ENCODE data around the gene PCNX4. TPM values are rescaled to one million over a fixed set of nuclear protein-coding genes. Genes with fewer than 3 reads are reported as not detected.
A peak's percentile ranks its signal among the peaks of the same experiment; 100 is the strongest.
"Not testable (repeated sequence)": the region's sequence is repeated elsewhere in the genome, so short reads cannot be mapped to it uniquely, and the experiment has no call there.

PCNX4 gene
- total RNA-seq (100 to 1,000 TPM; 106 to 110 TPM), polyA plus RNA-seq (ENCODE audit: insufficient read length in 2 of 2) (10 to 100 TPM; 79.9 to 81.1 TPM)
- long read RNA-seq, donor 1, full-length matches to known transcripts = 5 of 5 reads
- long read RNA-seq, donor 1, partial matches to known transcripts = 0 of 5 reads
- long read RNA-seq, donor 1, other reads (novel, unspliced or antisense) = 0 of 5 reads
- long read RNA-seq, donor 2, full-length matches to known transcripts = 2 of 2 reads
- long read RNA-seq, donor 2, partial matches to known transcripts = 0 of 2 reads
- long read RNA-seq, donor 2, other reads (novel, unspliced or antisense) = 0 of 2 reads
- long read RNA-seq, donor 3, full-length matches to known transcripts = 4 of 10 reads
- long read RNA-seq, donor 3, partial matches to known transcripts = 6 of 10 reads
- long read RNA-seq, donor 3, other reads (novel, unspliced or antisense) = 0 of 10 reads
- long read RNA-seq, donor 4, full-length matches to known transcripts = 16 of 29 reads
- long read RNA-seq, donor 4, partial matches to known transcripts = 13 of 29 reads
- long read RNA-seq, donor 4, other reads (novel, unspliced or antisense) = 0 of 29 reads

DNA sequence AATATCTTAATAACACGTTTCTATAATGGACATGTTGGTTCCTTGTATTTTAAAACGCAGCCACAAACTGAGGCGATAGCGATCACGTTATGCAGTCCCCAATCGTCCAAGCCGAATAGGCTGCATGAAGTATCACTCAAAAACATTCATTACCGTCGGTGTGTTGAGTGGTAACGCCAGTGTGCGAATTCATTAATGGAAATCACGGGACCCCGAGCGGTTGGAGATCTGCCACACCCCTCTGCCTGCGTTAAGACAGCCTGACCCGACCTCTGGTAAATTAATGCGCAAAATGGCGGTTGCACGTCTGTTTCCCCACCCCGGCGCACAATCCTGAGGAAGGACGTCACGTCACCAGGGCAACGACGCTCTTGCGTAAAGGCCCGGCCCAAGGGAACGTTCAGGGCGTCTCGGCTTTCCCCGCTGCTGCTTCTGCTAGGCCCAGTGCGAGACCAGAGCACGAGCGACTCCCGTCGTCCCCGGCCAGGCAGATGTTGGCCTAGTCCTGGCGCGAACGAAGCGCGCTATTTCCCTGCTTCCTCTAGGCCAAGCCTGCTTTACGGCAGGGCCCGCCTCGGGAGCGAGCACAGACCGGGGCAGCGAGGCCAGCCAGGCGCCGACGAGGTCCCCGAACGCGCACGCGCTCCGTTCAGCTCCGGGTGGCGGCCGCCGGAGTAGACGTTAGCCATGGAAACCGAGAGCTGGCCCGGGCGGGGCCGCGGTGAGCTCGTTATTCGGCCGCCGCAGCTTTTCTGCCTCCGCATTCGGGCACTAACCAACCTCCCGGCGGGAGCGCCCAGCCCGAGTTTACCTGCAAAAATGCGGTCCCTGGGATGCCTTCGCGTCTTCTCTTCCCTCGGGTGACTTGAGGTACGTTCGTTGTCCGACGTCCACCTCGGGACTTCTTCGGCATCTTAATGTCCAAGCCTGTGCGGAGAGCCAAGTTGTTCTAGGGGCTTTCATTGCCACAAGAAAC, at the start of gene PCNX4:
Gene PCNX4 (plus strand): TSS at position 374 of the 976 bp plus-strand sequence. CDS start 15,716 bp downstream, outside the sequence.
- Histone ChIP-seq H3K27ac (ENCODE audit: low read depth, low read length) (peak within 1 kb of the TSS; percentile 99), H3K4me3 (ENCODE audit: low read depth, low read length) (peak within 1 kb of the TSS; percentile 87), H3K36me3 (ENCODE audit: control insufficient read depth, insufficient read depth, low read length) (no peaks in the 10 kb centered on the region), H3K27me3 (ENCODE audit: control insufficient read depth, insufficient read depth, low read length) (no peaks in the 10 kb centered on the region), H3K9me3 (ENCODE audit: control insufficient read depth, insufficient read depth, low read length) (no peaks in the 10 kb centered on the region), H3K4me1 (ENCODE audit: control insufficient read depth, insufficient read depth, low read length) (peaks cover 5% of the 10 kb centered on the region)
- peak; percentile 98 to 100 (median 98) for DNase-seq (ENCODE audit: low read depth in 4 of 6, low spot score in 6 of 6)
- WGBS (ENCODE audit: insufficient coverage) = under 1% methylated on average over 83 of the region's 88 CpGs

DNA sequence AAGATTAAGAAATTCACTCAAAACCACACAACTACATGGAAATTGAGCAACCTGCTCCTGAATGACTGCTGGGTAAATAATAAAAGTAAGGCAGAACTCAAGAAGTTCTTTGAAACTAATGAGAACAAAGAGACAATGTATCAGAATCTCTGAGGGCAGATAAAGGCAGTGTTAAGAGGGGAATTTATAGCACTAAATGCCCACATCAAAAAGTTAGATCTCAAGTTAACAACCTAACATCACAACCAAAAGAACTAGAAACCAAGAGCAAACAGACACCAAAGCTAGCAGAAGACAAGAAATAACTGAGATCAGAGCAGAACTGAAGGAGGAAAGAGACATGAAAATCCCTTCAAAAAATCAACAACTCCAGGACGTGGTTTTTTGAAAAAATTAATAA, 43.7 kb upstream of the PCNX4 start:
- H3K27me3 ChIP-seq (ENCODE audit: control insufficient read depth, insufficient read depth, low read length); H3K4me3 ChIP-seq (ENCODE audit: low read depth, low read length); DNase-seq (ENCODE audit: low read depth in 4 of 6, low spot score in 6 of 6); H3K36me3 ChIP-seq (ENCODE audit: control insufficient read depth, insufficient read depth, low read length); H3K27ac ChIP-seq (ENCODE audit: low read depth, low read length); H3K9me3 ChIP-seq (ENCODE audit: control insufficient read depth, insufficient read depth, low read length): not testable (repeated sequence)
- peaks cover 11% of the 10 kb centered on the region for H3K4me1 ChIP-seq (ENCODE audit: control insufficient read depth, insufficient read depth, low read length)
- no CpG with 5 or more reads among the region's 1 CpG for WGBS (ENCODE audit: insufficient coverage)

DNA sequence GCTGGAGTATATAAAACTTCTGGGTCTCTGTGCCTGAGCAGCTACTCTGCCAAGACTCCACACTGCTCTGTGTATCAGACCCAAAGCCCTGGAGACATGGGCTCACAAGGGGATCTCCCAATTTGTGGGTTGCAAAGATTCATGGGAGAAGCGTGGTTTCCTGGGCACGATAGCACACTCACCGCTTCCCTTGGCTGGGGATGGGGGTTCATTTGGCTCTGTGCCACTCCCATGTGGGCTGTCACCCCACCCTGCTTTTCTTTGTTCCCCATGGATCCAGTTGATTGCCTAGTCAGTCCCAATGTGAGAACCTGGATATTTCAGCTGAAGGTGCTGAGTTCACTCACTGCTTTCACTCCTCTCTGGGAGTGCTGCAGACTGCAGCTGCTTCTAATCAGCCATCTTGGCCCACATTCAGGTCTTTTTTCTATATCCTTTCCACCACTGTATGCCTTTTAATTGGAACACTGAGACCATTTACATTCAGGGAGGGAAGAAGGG, 40.0 kb upstream of the PCNX4 start:
- H3K4me1 ChIP-seq (ENCODE audit: control insufficient read depth, insufficient read depth, low read length) = peaks cover 11% of the 10 kb centered on the region
- no peaks in the 10 kb centered on the region for H3K27me3 ChIP-seq (ENCODE audit: control insufficient read depth, insufficient read depth, low read length)
- 46% methylated on average over 3 of the region's 3 CpGs for WGBS (ENCODE audit: insufficient coverage)
- peak in 3 of 6 donors; percentile 15 to 63 (median 55) for DNase-seq (ENCODE audit: low read depth in 4 of 6, low spot score in 6 of 6)
- H3K4me3 ChIP-seq (ENCODE audit: low read depth, low read length) = no peak overlapping the region
- no peak overlapping the region for H3K27ac ChIP-seq (ENCODE audit: low read depth, low read length)
- no peaks in the 10 kb centered on the region for H3K9me3 ChIP-seq (ENCODE audit: control insufficient read depth, insufficient read depth, low read length)
- H3K36me3 ChIP-seq (ENCODE audit: control insufficient read depth, insufficient read depth, low read length) = no peaks in the 10 kb centered on the region

- no peak for DNase-seq (ENCODE audit: low read depth in 4 of 6, low spot score in 6 of 6)
- no CpG with 5 or more reads among the region's 1 CpG for WGBS (ENCODE audit: insufficient coverage)
- H3K9me3 ChIP-seq (ENCODE audit: control insufficient read depth, insufficient read depth, low read length) = no peaks in the 10 kb centered on the region
- no peak overlapping the region for H3K4me3 ChIP-seq (ENCODE audit: low read depth, low read length)
- no peak overlapping the region for H3K27ac ChIP-seq (ENCODE audit: low read depth, low read length)
- no peaks in the 10 kb centered on the region for H3K36me3 ChIP-seq (ENCODE audit: control insufficient read depth, insufficient read depth, low read length)
- no peaks in the 10 kb centered on the region for H3K4me1 ChIP-seq (ENCODE audit: control insufficient read depth, insufficient read depth, low read length)
- H3K27me3 ChIP-seq (ENCODE audit: control insufficient read depth, insufficient read depth, low read length) = no peaks in the 10 kb centered on the region
Measured at GRCh38 chr14:60058087-60058486, 33.6 kb upstream of the PCNX4 start.

- WGBS (ENCODE audit: insufficient coverage) = no CpG with 5 or more reads among the region's 2 CpGs
- Histone ChIP-seq H3K27ac (ENCODE audit: low read depth, low read length) (no peak overlapping the region), H3K36me3 (ENCODE audit: control insufficient read depth, insufficient read depth, low read length) (no peaks in the 10 kb centered on the region), H3K4me1 (ENCODE audit: control insufficient read depth, insufficient read depth, low read length) (no peaks in the 10 kb centered on the region), H3K9me3 (ENCODE audit: control insufficient read depth, insufficient read depth, low read length) (no peaks in the 10 kb centered on the region), H3K4me3 (ENCODE audit: low read depth, low read length) (no peak overlapping the region), H3K27me3 (ENCODE audit: control insufficient read depth, insufficient read depth, low read length) (no peaks in the 10 kb centered on the region)
- no peak for DNase-seq (ENCODE audit: low read depth in 4 of 6, low spot score in 6 of 6)
Measured at GRCh38 chr14:60061371-60061770, 30.4 kb upstream of the PCNX4 start.

- peak in 3 of 6 donors; percentile 9 to 68 (median 41) for DNase-seq (ENCODE audit: low read depth in 4 of 6, low spot score in 6 of 6)
- H3K4me1 ChIP-seq (ENCODE audit: control insufficient read depth, insufficient read depth, low read length) = no peaks in the 10 kb centered on the region
- no peaks in the 10 kb centered on the region for H3K27me3 ChIP-seq (ENCODE audit: control insufficient read depth, insufficient read depth, low read length)
- H3K27ac ChIP-seq (ENCODE audit: low read depth, low read length) = no peak overlapping the region
- no peak overlapping the region for H3K4me3 ChIP-seq (ENCODE audit: low read depth, low read length)
- H3K36me3 ChIP-seq (ENCODE audit: control insufficient read depth, insufficient read depth, low read length) = no peaks in the 10 kb centered on the region
- no peaks in the 10 kb centered on the region for H3K9me3 ChIP-seq (ENCODE audit: control insufficient read depth, insufficient read depth, low read length)
Measured at GRCh38 chr14:60064491-60065072, 27.1 kb upstream of the PCNX4 start.

GRCh38 chr14:60067882-60068281, 23.8 kb upstream of the PCNX4 start:
- no peaks in the 10 kb centered on the region for H3K9me3 ChIP-seq (ENCODE audit: control insufficient read depth, insufficient read depth, low read length)
- H3K27me3 ChIP-seq (ENCODE audit: control insufficient read depth, insufficient read depth, low read length) = no peaks in the 10 kb centered on the region
- no peaks in the 10 kb centered on the region for H3K4me1 ChIP-seq (ENCODE audit: control insufficient read depth, insufficient read depth, low read length)
- no peaks in the 10 kb centered on the region for H3K36me3 ChIP-seq (ENCODE audit: control insufficient read depth, insufficient read depth, low read length)
- DNase-seq (ENCODE audit: low read depth in 4 of 6, low spot score in 6 of 6) = peak in 1 of 6 donors; percentile 10
- H3K27ac ChIP-seq (ENCODE audit: low read depth, low read length) = no peak overlapping the region
- no peak overlapping the region for H3K4me3 ChIP-seq (ENCODE audit: low read depth, low read length)
- WGBS (ENCODE audit: insufficient coverage) = 50% methylated on average over 1 of the region's 1 CpG

DNA sequence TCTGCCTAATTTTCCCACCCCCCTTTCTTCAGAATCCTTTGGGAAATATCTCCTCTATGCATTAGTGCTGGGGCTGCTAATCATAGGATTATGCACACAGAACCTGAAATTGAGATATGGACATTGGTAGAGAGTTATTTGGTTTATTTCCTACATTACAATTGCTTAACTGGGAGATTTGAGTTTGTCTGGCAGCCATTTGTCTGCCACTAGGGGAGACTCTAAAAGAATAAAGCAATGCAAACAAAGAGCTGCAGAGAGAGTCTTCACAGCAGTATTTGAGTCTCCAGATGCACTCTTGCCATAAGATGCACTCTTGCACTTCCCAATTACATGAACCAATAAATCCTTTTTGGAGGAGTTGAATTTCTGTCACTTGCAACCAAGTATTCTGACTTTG, 12.0 kb upstream of the PCNX4 start:
- Histone ChIP-seq H3K36me3 (ENCODE audit: control insufficient read depth, insufficient read depth, low read length) (no peaks in the 10 kb centered on the region), H3K4me3 (ENCODE audit: low read depth, low read length) (no peak overlapping the region), H3K27me3 (ENCODE audit: control insufficient read depth, insufficient read depth, low read length) (no peaks in the 10 kb centered on the region), H3K9me3 (ENCODE audit: control insufficient read depth, insufficient read depth, low read length) (no peaks in the 10 kb centered on the region), H3K27ac (ENCODE audit: low read depth, low read length) (no peak overlapping the region), H3K4me1 (ENCODE audit: control insufficient read depth, insufficient read depth, low read length) (no peaks in the 10 kb centered on the region)
- DNase-seq (ENCODE audit: low read depth in 4 of 6, low spot score in 6 of 6) = no peak

DNA sequence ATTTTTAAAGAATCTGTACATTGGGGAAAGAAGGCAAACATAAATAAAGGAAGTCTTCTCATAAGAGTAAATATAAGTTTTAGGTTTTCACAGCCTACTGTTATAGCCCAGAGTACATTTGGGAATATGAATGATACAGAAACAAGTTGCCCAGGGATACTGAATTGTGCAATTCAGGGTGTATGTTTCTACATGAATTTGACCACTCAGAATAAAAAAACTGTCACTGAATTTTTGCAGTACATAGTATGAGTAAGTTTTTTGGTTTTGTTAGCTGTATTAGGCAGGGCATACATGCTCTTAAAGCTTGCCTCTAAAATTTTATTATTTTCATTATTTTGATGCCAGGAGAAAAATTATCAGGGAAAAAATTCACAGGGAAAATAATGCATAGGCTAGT, 6.6 kb upstream of the PCNX4 start:
- Histone ChIP-seq H3K4me3 (ENCODE audit: low read depth, low read length) (no peak overlapping the region), H3K9me3 (ENCODE audit: control insufficient read depth, insufficient read depth, low read length) (no peaks in the 10 kb centered on the region), H3K27ac (ENCODE audit: low read depth, low read length) (no peak overlapping the region), H3K4me1 (ENCODE audit: control insufficient read depth, insufficient read depth, low read length) (no peaks in the 10 kb centered on the region), H3K36me3 (ENCODE audit: control insufficient read depth, insufficient read depth, low read length) (no peaks in the 10 kb centered on the region), H3K27me3 (ENCODE audit: control insufficient read depth, insufficient read depth, low read length) (no peaks in the 10 kb centered on the region)
- no peak for DNase-seq (ENCODE audit: low read depth in 4 of 6, low spot score in 6 of 6)
